Measurements from ENCODE around the gene ZMYND10. TPM values are rescaled to one million over a fixed set of nuclear protein-coding genes. Genes with fewer than 3 reads are reported as not detected.
A peak's percentile ranks its signal among the peaks of the same experiment; 100 is the strongest.

The ZMYND10 gene
- total RNA-seq, 1 experiment from 2014 or later, result 0.74 TPM

GRCh38 chr3:50374363-50375257 lies 29.1 kb upstream of the ZMYND10 start:
- Mint-ChIP-seq H3K27me3 (ENCODE audit: low read depth) (no peaks in the 10 kb centered on the region; the same call in 1 of the 2 replicates), H3K4me1 (peaks cover 28% of the 10 kb centered on the region), H3K9me3 (no peaks in the 10 kb centered on the region), H3K27ac (no peak overlapping the region), H3K4me3 (no peak overlapping the region), H3K36me3 (no peaks in the 10 kb centered on the region)
- no peak for TF ChIP-seq FOXJ3 (CRISPR knock-in tag; IDR thresholded peaks at IDR 0.05; ENCODE audit: borderline replicate concordance)
- TF ChIP-seq ZNF138 (CRISPR knock-in tag; conservative IDR thresholded peaks at IDR 0.05), result no peak
- no peak for TF ChIP-seq ETV6 (CRISPR knock-in tag; IDR thresholded peaks at IDR 0.05)
- TF ChIP-seq, protein P1, sequence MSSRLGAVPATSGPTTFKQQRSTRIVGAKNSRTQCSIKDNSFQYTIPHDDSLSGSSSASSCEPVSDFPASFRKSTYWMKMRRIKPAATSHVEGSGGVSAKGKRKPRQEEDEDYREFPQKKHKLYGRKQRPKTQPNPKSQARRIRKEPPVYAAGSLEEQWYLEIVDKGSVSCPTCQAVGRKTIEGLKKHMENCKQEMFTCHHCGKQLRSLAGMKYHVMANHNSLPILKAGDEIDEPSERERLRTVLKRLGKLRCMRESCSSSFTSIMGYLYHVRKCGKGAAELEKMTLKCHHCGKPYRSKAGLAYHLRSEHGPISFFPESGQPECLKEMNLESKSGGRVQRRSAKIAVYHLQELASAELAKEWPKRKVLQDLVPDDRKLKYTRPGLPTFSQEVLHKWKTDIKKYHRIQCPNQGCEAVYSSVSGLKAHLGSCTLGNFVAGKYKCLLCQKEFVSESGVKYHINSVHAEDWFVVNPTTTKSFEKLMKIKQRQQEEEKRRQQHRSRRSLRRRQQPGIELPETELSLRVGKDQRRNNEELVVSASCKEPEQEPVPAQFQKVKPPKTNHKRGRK (CRISPR knock-in tag; IDR thresholded peaks at IDR 0.05; ENCODE audit: borderline replicate concordance), result no peak
- TF ChIP-seq TEAD4 (CRISPR knock-in tag; IDR thresholded peaks at IDR 0.05), result no peak
- no peak for TF ChIP-seq NR2C2 (CRISPR knock-in tag; IDR thresholded peaks at IDR 0.05)
- TF ChIP-seq ATF6 (CRISPR knock-in tag; IDR thresholded peaks at IDR 0.05), result no peak
- TF ChIP-seq GRHL2 (CRISPR knock-in tag; IDR thresholded peaks at IDR 0.05; ENCODE audit: insufficient replicate concordance, severe bottlenecking), result no peak
- TF ChIP-seq RELA (CRISPR knock-in tag; IDR thresholded peaks at IDR 0.05; ENCODE audit: borderline replicate concordance), result no peak
- TF ChIP-seq ZNF317 (CRISPR knock-in tag; IDR thresholded peaks at IDR 0.05; ENCODE audit: borderline replicate concordance, low read depth), result no peak
- no peak for TF ChIP-seq JAZF1 (CRISPR knock-in tag; IDR thresholded peaks at IDR 0.05)
- no peak for TF ChIP-seq OVOL2 (CRISPR knock-in tag; IDR thresholded peaks at IDR 0.05; ENCODE audit: borderline replicate concordance)
- no peak for TF ChIP-seq CBFB (CRISPR knock-in tag; IDR thresholded peaks at IDR 0.05; ENCODE audit: low read depth)
- no peak for TF ChIP-seq ZNF219 (CRISPR knock-in tag; IDR thresholded peaks at IDR 0.05; ENCODE audit: borderline replicate concordance)
- no peak for TF ChIP-seq CREB1 (CRISPR knock-in tag; IDR thresholded peaks at IDR 0.05)
- TF ChIP-seq ESRRA (CRISPR knock-in tag; IDR thresholded peaks at IDR 0.05; ENCODE audit: borderline replicate concordance), result no peak
- TF ChIP-seq, protein P2, sequence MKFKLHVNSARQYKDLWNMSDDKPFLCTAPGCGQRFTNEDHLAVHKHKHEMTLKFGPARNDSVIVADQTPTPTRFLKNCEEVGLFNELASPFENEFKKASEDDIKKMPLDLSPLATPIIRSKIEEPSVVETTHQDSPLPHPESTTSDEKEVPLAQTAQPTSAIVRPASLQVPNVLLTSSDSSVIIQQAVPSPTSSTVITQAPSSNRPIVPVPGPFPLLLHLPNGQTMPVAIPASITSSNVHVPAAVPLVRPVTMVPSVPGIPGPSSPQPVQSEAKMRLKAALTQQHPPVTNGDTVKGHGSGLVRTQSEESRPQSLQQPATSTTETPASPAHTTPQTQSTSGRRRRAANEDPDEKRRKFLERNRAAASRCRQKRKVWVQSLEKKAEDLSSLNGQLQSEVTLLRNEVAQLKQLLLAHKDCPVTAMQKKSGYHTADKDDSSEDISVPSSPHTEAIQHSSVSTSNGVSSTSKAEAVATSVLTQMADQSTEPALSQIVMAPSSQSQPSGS (CRISPR knock-in tag; IDR thresholded peaks at IDR 0.05; ENCODE audit: borderline replicate concordance, low read depth), result no peak
- ChIA-PET POLR2A (no interaction called here), CTCF (interaction anchor here (0.5 to 2.7 kb wide), 8 partner anchors 9 to 175 kb away, joined by 3 to 15 read pairs (median 4); no protein-coding TSS in a partner anchor)
- DNase-seq (ENCODE audit: low spot score), result no peak
- no peak for ATAC-seq

DNA sequence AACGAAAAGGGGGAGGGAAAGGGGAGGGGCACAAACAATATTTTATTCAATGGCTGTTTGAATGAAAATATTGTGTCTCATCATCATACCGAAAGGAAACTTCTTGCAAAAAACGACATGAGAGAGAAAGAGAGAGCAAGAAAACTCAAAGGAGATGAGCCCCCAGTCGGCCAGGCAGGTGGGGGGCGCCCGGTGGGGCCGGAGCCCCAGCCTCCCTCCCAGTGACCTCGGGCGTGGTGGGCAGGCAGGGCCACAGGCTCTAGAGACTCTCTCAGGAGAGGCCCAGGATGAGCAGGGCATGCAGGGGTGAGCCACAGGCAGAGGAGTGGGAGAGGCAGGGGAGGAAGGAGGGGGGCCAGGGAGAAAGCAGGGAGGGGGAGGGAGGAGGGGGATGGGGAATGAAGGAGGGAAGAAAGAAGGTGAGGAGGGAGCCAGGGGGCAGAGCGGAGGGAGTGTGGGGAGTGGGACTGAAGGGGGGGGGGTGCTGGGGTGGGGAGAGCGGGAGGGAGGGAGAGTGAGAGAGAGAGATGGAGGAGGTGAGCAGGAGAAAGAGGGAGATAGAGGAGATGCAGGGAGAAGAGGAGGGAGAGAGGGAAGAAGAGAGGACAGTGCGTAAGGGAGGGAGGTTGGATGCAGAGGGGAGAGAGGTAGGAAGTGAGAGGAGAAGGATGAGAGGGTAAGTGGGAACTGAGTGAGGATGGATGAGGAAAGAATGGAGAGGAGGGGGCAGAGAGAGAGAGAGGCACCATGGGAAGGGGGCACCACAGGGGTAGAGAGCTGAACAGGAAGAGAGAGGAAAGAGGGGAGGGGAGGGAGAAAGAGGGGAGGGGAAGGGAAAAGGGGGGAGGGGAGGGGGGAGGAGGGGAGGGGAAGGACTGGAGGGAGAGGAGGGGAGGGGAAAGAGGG lies 27.9 kb upstream of the ZMYND10 start:
- H3K4me1 Mint-ChIP-seq, result peaks cover 30% of the 10 kb centered on the region
- no peak overlapping the region for H3K27ac Mint-ChIP-seq
- ChIA-PET CTCF (interaction anchor here (1.5 to 2.7 kb wide), 2 partner anchors 8 to 169 kb away, joined by 5 to 15 read pairs; no protein-coding TSS in a partner anchor), POLR2A (no interaction called here)
- ATAC-seq (no peak; the same call in 1 of the 2 replicates), DNase-seq (ENCODE audit: low spot score) (peak; percentile 31)
- H3K36me3 Mint-ChIP-seq, result no peaks in the 10 kb centered on the region
- no peaks in the 10 kb centered on the region for H3K9me3 Mint-ChIP-seq
- no peak overlapping the region; the same call in 1 of the 2 replicates for H3K4me3 Mint-ChIP-seq
- H3K27me3 Mint-ChIP-seq (ENCODE audit: low read depth), result no peaks in the 10 kb centered on the region; the same call in 1 of the 2 replicates
- TF ChIP-seq PRDM15 (CRISPR knock-in tag; IDR thresholded peaks at IDR 0.05), result no peak
- TF ChIP-seq ZNF423 (CRISPR knock-in tag; IDR thresholded peaks at IDR 0.05), result no peak
- TF ChIP-seq IRF2 (CRISPR knock-in tag; IDR thresholded peaks at IDR 0.05; ENCODE audit: borderline replicate concordance, low read depth), result no peak
- TF ChIP-seq ATF1 (CRISPR knock-in tag; IDR thresholded peaks at IDR 0.05), result no peak
- TF ChIP-seq PREB (CRISPR knock-in tag; IDR thresholded peaks at IDR 0.05; ENCODE audit: borderline replicate concordance), result no peak

All from WTC11 (cell line).